HCT116 (cell line): ENCODE data around the gene SLC35F3. TPM values are rescaled to one million over a fixed set of nuclear protein-coding genes. Genes with fewer than 3 reads are reported as not detected.

Source experiments
- ATAC-seq: fragments of 200-7000 bp; cut with Tn5 transposase; 2 replicates; pipeline ENCODE4 v1.9.1; 2020; ENCODE audit warnings: mild to moderate bottlenecking, moderate library complexity
- BruUV-seq: library from RNA; stranded (reverse); fragments of 400-500 nt; replicated peaks from 2 replicates; lab custom pipeline; 2021; lab: Mats Ljungman, UMichigan
- CTCF ChIA-PET: fragments of 300-600 bp; sonication (Branson Sonifier 250); formaldehyde crosslinking; loops from one replicate; lab custom pipeline; 2021; ENCODE audit warnings: antibody characterized with exemption; lab: Charles Lee
- POLR2A ChIA-PET: fragments of 300-600, 350-600 bp; sonication (Branson Sonifier 250); formaldehyde crosslinking; loops from one replicate; lab custom pipeline; 2021; ENCODE audit warnings: antibody characterized with exemption; lab: Charles Lee
- RAD21 ChIA-PET, 2 experiments: fragments of 300-600 bp; sonication (Branson Sonifier 250); formaldehyde crosslinking; loops; one replicate each; lab custom pipeline; 2023; ENCODE audit warnings: low total read pairs in 2 of 2; ENCODE audit not compliant: uncharacterized antibody in 2 of 2, unreplicated experiment in 2 of 2, low non-redundant PET in 1 of 2; lab: Charles Lee
- DNase-seq: peaks from one replicate; pipeline ENCODE4 v3.0.0-alpha.2; 2010; ENCODE audit warnings: low read depth, low spot score
- H2AFZ ChIP-seq: fragments of 200-600 bp; shearing (Covaris generic), sonication (generic); 2 replicates; pipeline ENCODE4 v1.6.1; 2017; ENCODE audit warnings: low read depth, mixed run types, mixed read lengths, antibody characterized with exemption, low read length; ENCODE audit not compliant: poor library complexity, severe bottlenecking
- H3K27ac ChIP-seq: 2 replicates; pipeline ENCODE4 v1.5.1; 2012; ENCODE audit warnings: low read depth, low read length
- H3K27me3 ChIP-seq: fragments of 200-600 bp; sonication (generic); 2 replicates; pipeline ENCODE4 v1.6.1; 2016; ENCODE audit warnings: mixed run types, low read length, mixed read lengths; ENCODE audit not compliant: insufficient read depth
- H3K36me3 ChIP-seq, 2 experiments: fragments of 200-500 bp in 1 of 2; fragments of 200-600 bp in 1 of 2; sonication (Bioruptor generic) in 1 of 2; sonication (generic) in 1 of 2; 2 replicates each; pipeline versions ENCODE4 v1.5.1 to v1.6.1; 2014 to 2016; ENCODE audit warnings: low read length in 2 of 2, inconsistent platforms in 1 of 2, mixed read lengths in 1 of 2, mixed run types in 1 of 2; ENCODE audit not compliant: insufficient read depth in 2 of 2, control insufficient read depth in 1 of 2
- H3K4me1 ChIP-seq, 2 experiments: fragments of 200-600 bp in 1 of 2; sonication (generic) in 1 of 2; 2 replicates each; pipeline versions ENCODE4 v1.5.1 to v1.6.1; 2012 to 2017; ENCODE audit warnings: low read length in 2 of 2, inconsistent platforms in 1 of 2, mild to moderate bottlenecking in 1 of 2, mixed read lengths in 1 of 2, mixed run types in 1 of 2, moderate library complexity in 1 of 2; ENCODE audit not compliant: insufficient read depth in 2 of 2, control insufficient read depth in 1 of 2
- H3K4me2 ChIP-seq: fragments of 200-600 bp; sonication (generic); 2 replicates; pipeline ENCODE4 v1.6.1; 2017; ENCODE audit warnings: mixed run types, low read length, mixed read lengths
- H3K4me3 ChIP-seq, 2 experiments: fragments of 200-600 bp in 1 of 2; sonication (generic) in 1 of 2; replicated peaks in 1 of 2; 2 replicates each; pipeline ENCODE4 v1.5.1; 2011 to 2016; ENCODE audit warnings: low read length in 2 of 2, control low read depth in 1 of 2, low read depth in 1 of 2, mild to moderate bottlenecking in 1 of 2, mixed read lengths in 1 of 2, mixed run types in 1 of 2
- H3K79me2 ChIP-seq: fragments of 200-600 bp; sonication (generic); 2 replicates; pipeline ENCODE4 v1.6.1; 2017; ENCODE audit warnings: mild to moderate bottlenecking, mixed run types, low read length, moderate library complexity, mixed read lengths; ENCODE audit not compliant: insufficient read depth
- H3K9ac ChIP-seq: fragments of 200-600 bp; sonication (generic); 2 replicates; pipeline ENCODE4 v1.6.1; 2016; ENCODE audit warnings: low read length, mixed read lengths
- H3K9me2 ChIP-seq: fragments of 200-600 bp; sonication (generic), shearing (Covaris generic); 2 replicates; pipeline ENCODE4 v1.6.1; 2017; ENCODE audit warnings: mixed run types, mild to moderate bottlenecking, moderate library complexity; ENCODE audit not compliant: insufficient read depth
- H3K9me3 ChIP-seq, 2 experiments: fragments of 200-500 bp in 1 of 2; fragments of 200-600 bp in 1 of 2; sonication (Bioruptor generic) in 1 of 2; sonication (generic) in 1 of 2; 2 replicates each; pipeline ENCODE4 v1.6.1; 2014 to 2017; ENCODE audit warnings: low read length in 2 of 2, mixed read lengths in 2 of 2, inconsistent platforms in 1 of 2, low read depth in 1 of 2, mild to moderate bottlenecking in 1 of 2, mixed run types in 1 of 2, moderate library complexity in 1 of 2; ENCODE audit not compliant: control insufficient read depth in 1 of 2, insufficient read depth in 1 of 2
- H4K20me1 ChIP-seq: fragments of 200-600 bp; sonication (generic), shearing (Covaris generic); 2 replicates; pipeline ENCODE4 v1.6.1; 2017; ENCODE audit warnings: mixed run types, mild to moderate bottlenecking, moderate library complexity; ENCODE audit not compliant: insufficient read depth
- CBX3 ChIP-seq: IDR thresholded peaks from 2 replicates; pipeline ENCODE4 v1.6.1; 2012; ENCODE audit warnings: low read depth
- CEBPB ChIP-seq: IDR thresholded peaks from 2 replicates; pipeline ENCODE4 v1.6.1; 2012; ENCODE audit warnings: low read depth
- CTCF ChIP-seq, 3 experiments: fragments of 200-600 bp in 1 of 3; sonication (generic) in 1 of 3; IDR thresholded peaks in 2 of 3; conservative IDR thresholded peaks in 1 of 3; 2 replicates each; pipeline ENCODE4 v1.5.1; 2012 to 2017; ENCODE audit warnings: low read depth in 2 of 3, low read length in 2 of 3, antibody characterized with exemption in 1 of 3, borderline replicate concordance in 1 of 3, control low read depth in 1 of 3, mild to moderate bottlenecking in 1 of 3, mixed read lengths in 1 of 3, mixed run types in 1 of 3, moderate library complexity in 1 of 3; ENCODE audit not compliant: insufficient read depth in 1 of 3
- EGR1 ChIP-seq: IDR thresholded peaks from 2 replicates; pipeline ENCODE4 v1.6.1; 2012; ENCODE audit warnings: low read depth
- FOSL1 ChIP-seq: IDR thresholded peaks from 2 replicates; pipeline ENCODE4 v1.6.1; 2012; ENCODE audit warnings: low read depth
- JUND ChIP-seq: IDR thresholded peaks from 2 replicates; pipeline ENCODE4 v1.6.1; 2012
- MAX ChIP-seq: IDR thresholded peaks from 2 replicates; pipeline ENCODE4 v1.6.1; 2012
- SP1 ChIP-seq: IDR thresholded peaks from 2 replicates; pipeline ENCODE4 v1.6.1; 2012; ENCODE audit warnings: low read depth
- ZNF274 ChIP-seq: fragments of 200-500 bp; sonication (Bioruptor generic); IDR thresholded peaks from 2 replicates; pipeline ENCODE4 v1.6.1; 2014; ENCODE audit warnings: mild to moderate bottlenecking, low read depth, low read length, inconsistent platforms
- intact Hi-C: fragments of 100-400 bp; cut with micrococcal nuclease; formaldehyde crosslinking; loops from 2 replicates; pipeline ENCODE4 v1.10.0; 2022
- total RNA-seq: library from RNA; stranded (reverse); gene quantifications from one replicate; pipeline ENCODE4 v1.2.1, GENCODE V29; 2021; ENCODE audit not compliant: unreplicated experiment

Gene SLC35F3
- total RNA-seq, 1 experiment from 2014 or later: 6.4 TPM

GRCh38 chr1:233972951-233973635 lies 68.6 kb downstream of the SLC35F3 start:
- peak; percentile 52 for DNase-seq
- no peaks in the 10 kb centered on the region for H3K36me3 ChIP-seq
- CTCF ChIA-PET: interaction anchor here (1.1 kb wide), 1 partner anchor 12 kb away, joined by 4 read pairs; no protein-coding TSS in a partner anchor
- BruUV-seq: no TSS peak
- 0 out of 2 replicates have a peak overlapping the region, but pooled peaks have one; percentile 1 for H3K27ac ChIP-seq
- H3K27me3 ChIP-seq: no peaks in the 10 kb centered on the region
- H3K4me2 ChIP-seq: peak overlapping the region; percentile 62
- H3K9ac ChIP-seq: 0 out of 2 replicates have a peak overlapping the region, but pooled peaks have one; percentile 11
- no peaks in the 10 kb centered on the region for H4K20me1 ChIP-seq
- no peak overlapping the region for H2AFZ ChIP-seq
- RAD21 ChIA-PET: no interaction called here
- ATAC-seq: peak; percentile 88
- POLR2A ChIA-PET: no interaction called here
- intact Hi-C loops: no loop called here
- TF ChIP-seq EGR1: no peak
- peak; percentile 76; the same call in 1 of the 2 replicates for TF ChIP-seq CBX3
- TF ChIP-seq SP1: 0 out of 2 replicates have a peak, but pooled peaks have one; percentile 15
- TF ChIP-seq CTCF (IDR thresholded peaks at IDR 0.05 in 2 of 3, conservative IDR thresholded peaks at IDR 0.05 in 1 of 3; ENCODE audit: borderline replicate concordance in 1 of 3, insufficient read depth in 1 of 3, low read depth in 2 of 3, low read length in 2 of 3): peak in 2 of 3 experiments; percentile 24 to 34; a peak in 2 of 6 replicates
- 0 out of 2 replicates have a peak, but pooled peaks have one; percentile 38 for TF ChIP-seq CEBPB
- TF ChIP-seq ZNF274: no peak
- peak; percentile 71 for TF ChIP-seq FOSL1
- peak; percentile 92 for TF ChIP-seq MAX
- peak; percentile 72 for TF ChIP-seq JUND
- H3K4me3 ChIP-seq: no peak overlapping the region
- H3K9me3 ChIP-seq: no peaks in the 10 kb centered on the region
- H3K79me2 ChIP-seq: peaks cover 16% of the 10 kb centered on the region; the same call in 1 of the 2 replicates
- no peaks in the 10 kb centered on the region for H3K9me2 ChIP-seq
- H3K4me1 ChIP-seq: peaks cover 7 to 19% of the 10 kb centered on the region in 2 experiments
